Fibroblast of skin of right biceps (primary cell): ENCODE results near the gene DUSP18.
"Not testable (repeated sequence)": the region's sequence is repeated elsewhere in the genome, so short reads cannot be mapped to it uniquely, and the experiment has no call there.

Experiments
- DNase-seq: peaks from one replicate; pipeline ENCODE4 v3.0.0-alpha.2; 2013

DUSP18 gene

DNA sequence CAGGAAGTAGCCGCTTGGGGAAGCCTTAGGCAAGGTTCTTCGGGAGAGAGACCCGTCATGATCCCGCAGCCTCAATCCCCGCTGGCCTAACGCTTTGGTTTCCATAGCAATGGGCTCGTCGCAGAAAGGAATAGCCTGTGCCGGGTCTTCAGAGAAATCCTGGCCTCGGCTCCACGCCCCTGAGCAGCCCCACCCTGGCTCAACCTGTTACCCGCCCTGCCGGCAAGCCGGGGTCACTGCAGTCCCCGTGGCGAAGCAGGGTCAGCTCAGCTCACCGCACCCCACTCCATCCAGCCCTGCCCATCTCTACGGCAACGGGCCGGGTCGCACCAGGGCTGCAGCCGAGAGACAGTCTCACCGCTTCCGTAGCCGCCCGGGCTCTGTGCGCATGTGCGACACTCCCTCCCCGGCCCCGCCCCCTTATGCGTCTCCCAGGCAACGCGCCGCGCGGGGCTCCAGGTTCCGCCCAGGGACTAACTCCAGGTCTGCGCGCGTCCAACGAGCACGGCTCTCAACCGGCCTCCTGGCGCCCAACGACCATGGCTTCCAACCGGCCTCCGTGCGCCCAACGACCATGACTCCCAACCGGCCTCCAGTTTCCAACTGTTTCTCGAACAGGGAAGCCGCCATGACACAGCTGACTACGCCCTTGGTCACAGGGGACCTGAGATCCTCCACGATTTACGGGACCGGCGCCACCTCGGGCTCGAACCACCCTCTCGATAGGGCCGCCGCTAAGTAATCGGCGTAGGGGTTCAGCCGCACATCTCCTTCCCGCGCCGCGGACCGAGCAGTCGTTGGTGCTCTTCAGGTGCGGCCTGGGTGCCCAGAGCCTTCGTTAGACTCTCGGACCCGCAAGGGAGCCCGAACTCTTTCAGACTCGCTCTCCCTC lies at the start of gene DUSP18:
Gene DUSP18, minus strand, starts transcription at position 382 of the 892 bp plus-strand sequence. CDS start 3,872 bp downstream, outside the sequence.
- DNase-seq = peak; percentile 88

DNA sequence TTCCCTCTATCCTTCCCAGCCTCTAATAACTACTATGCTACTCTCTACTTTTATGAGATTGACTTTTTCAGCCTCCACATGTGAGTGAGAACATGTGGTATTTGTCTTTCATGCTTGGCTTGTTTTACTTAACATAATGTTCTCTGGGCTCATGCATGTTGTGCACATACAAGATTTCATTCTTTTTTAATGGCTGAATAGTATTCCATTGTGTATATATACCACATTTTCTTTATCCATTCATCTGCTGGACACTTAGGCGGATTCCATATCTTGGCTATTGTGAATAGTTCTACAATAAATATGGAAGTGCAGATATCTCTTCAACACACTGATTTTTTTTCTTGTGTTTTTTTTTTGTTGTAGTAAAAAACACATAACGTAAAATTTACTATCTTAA lies 46.4 kb upstream of the DUSP18 start:
- DNase-seq = no peak

DNA sequence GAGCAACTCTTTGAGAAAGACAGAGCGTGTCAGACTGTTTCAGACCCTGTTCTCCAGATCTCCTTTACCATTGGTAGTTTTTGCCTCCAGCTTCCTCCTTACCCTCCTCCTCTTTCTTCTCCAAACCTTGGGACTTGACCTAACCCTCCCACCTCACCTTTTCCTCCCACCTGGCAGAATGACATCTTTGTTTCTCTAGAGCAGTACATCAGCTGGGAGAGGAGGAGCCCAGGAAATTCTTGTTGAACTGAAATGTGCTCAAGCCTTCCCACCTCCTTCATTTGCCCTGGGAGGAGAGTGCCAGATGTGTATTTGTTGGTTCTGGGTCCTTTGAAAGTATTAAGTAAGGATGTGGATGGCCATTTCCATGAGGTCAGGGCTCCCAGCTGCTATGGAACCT lies 44.4 kb upstream of the DUSP18 start:
- no peak for DNase-seq

DNA sequence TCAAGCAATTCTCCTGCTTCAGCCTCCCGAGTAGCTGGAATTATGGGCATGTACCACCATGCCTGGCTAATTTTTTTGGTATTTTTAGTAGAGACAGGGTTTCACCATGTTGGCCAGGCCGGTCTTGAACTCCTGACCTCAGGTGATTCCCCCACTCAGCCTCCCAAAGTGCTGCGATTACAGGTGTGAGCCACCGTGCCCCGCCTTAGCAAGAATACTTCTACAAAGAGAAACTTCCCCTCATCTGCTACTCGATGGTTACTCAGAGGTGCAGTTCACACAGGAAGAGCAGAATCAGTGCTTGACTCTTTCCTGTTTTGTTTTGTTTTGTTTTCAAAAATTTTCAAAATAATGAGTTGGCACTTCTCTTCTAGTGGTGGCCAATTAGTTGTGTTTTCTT lies 42.3 kb upstream of the DUSP18 start:
- DNase-seq = not testable (repeated sequence)

DNA sequence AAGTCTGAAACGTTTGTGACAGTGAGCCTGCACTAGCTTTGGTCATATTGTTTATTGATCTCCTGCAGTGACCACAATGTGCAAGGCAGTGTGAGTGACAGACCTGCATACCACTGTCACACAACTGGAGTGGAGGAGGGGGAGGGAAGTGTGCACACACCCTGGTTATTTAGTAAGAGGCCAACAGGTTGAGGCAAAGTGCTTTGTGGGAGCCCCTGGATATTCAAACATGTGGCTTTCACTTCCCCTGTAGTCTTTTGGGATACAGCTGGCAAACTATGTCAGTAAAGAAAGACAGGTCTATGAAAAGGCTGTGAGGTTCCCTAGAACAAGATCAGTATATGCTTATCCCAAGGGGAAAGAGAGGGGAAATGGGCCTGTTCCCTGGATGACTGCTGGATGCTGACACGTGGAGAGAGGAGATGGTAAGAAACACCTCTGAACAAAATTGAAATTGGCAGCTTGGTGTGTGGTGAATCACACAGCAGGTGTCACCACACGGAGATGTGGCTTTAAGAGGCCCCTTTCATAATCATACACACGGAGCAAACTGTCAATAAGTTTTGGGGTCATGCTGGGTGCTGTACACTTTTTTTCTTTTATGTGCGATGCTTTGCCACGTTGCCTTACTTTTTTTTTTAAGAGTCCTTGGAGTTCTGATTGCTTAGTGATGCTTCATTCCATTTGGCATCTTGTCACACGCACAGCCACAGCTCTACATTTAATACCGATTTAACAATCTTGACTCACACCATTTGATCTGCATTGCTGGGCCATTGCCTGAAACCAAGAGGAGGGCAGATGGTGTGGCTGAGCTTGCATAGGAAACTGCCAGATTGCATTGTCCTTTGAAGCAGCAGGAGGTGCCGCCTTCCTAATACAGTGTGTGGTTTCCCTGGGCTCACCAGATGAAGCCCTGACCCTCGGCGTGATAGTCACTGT lies 38.3 kb upstream of the DUSP18 start:
- peak; percentile 88 for DNase-seq

DNA sequence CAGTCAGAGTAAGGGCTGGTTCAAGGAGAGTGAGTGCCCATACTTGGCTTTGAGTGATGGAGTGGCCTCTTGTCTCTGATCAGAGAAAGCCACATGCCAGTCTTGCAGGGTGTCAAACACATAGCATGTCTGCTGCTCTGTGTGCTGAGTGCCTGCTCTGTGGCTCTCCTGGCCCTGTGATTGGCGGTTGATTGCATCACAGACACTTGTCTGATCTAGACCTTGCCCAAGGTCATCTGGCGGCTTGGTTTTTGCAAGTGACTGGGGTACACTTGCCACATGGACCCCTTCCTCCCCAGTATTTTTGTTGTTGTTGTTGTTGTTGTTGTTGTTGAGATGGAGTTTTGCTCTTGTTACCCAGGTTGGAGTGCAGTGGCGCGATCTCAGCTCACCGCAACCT lies 37.3 kb upstream of the DUSP18 start:
- DNase-seq = no peak

DNA sequence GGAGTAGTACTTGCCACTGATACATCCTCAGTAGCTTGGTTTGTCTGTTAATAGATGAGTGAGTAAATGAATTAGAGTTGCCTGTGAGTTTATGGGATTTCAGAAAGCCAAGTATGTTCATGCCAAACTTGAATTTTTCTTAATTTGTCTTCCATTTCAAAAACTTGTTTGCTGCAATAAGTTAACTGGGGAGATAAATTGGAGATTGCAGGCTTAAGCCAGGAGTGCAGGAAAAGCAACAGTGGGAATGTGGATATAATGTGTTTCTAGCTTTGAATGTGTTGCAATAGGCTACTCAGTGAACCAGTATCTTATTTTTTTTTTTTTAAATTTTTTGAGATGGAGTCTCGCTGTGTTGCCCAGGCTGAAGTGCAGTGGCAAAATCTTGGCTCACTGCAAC lies 35.2 kb upstream of the DUSP18 start:
- DNase-seq = no peak

DNA sequence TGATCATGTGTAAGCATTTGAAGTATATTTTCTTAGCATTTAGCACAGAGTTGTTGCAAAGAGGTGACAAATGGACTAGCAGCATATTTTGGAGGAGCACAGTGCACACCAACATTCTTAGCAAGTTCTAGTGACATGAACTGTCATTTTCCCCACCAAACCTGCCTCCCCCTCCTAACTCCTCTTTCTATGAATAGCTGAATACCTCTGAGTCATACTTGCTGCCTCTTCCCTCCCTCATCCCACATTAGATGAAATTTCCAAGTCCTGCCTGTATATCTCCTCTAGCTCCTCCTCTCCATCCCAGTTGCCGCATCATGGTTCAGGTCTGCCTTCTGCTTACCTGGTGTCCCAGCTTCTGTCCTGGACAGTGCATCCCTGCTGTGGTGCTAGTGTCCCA lies 34.2 kb upstream of the DUSP18 start:
- peak; percentile 67 for DNase-seq

DNA sequence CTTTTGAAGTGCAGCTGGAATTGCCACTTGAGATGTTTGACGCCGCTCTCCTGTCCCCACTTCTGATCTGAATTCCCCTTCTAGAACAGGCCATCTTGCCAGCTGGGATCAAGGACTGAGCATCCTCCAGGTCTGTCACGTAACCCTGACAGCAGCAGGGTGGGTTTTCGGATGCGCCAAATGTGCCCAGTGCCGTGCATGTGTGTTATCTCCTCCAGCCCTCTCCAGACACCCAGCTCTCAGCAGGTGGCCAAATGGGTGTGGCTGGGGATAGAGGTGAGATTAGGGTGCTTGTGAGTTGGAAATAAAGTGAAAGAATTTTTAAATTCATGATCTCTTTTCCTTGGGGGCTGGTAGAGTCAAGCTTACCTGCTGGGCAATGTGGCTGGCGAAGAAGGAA lies 30.3 kb upstream of the DUSP18 start:
- DNase-seq = no peak

DNA sequence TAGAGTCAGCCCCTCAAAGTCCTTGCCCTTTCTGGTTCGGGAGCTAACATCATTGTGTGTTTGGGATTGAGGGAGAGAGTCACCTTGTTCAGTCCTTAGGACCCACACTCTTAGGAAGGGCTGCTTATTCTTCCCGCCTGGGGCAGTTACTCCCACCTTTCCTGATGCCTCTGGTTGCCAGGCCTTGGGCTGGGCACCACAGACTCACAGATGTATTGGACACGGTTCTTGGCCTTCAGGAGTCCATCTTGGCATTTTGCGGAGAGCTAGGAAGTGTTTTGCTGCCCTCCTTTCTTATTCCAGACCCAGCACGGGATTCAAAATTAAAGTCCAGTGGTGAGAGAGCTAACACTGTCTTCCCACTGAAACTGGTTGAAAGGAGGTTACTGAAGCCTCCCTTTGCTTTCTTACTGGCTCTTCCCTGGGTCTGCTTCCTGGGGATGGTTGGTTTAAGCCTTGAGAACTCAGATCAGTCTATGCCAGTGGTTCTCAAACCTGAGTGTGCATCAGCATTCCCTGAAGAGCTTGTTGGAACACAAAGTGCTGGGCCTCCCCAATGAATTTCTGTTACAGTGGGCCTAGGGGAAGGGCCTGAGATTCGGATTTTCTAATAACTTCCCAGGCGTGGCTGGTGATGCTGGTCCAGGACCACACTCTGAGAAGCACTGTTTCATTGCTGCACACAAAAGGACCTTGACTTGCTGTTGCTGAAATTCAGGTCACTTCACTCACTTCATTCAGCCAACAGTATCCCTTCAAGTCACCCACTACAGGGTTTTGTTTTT lies 28.4 kb upstream of the DUSP18 start:
- no peak for DNase-seq

DNA sequence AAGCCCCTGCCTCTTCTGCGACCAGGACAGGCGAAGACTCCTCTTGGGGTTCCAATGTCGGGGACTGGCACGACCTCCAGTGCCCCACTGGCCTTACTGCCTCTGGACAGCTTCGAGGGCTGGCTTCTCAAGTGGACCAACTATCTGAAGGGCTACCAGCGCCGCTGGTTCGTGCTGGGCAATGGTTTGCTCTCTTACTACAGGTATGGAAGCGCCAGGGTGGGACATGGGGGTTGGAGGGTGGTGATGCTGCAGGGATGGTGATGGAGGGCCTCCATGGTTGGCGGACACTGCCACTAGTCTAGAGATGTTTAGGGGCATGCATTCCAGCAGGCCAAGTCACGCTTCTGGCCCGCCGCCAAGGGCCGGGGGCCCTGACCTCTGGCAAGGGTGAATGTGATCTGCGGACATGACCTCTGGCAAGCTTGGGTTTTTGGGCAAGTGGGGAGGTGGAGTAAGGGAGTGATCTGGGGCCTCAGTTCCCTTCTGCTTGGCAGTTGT lies 27.7 kb upstream of the DUSP18 start:
- DNase-seq = no peak

DNA sequence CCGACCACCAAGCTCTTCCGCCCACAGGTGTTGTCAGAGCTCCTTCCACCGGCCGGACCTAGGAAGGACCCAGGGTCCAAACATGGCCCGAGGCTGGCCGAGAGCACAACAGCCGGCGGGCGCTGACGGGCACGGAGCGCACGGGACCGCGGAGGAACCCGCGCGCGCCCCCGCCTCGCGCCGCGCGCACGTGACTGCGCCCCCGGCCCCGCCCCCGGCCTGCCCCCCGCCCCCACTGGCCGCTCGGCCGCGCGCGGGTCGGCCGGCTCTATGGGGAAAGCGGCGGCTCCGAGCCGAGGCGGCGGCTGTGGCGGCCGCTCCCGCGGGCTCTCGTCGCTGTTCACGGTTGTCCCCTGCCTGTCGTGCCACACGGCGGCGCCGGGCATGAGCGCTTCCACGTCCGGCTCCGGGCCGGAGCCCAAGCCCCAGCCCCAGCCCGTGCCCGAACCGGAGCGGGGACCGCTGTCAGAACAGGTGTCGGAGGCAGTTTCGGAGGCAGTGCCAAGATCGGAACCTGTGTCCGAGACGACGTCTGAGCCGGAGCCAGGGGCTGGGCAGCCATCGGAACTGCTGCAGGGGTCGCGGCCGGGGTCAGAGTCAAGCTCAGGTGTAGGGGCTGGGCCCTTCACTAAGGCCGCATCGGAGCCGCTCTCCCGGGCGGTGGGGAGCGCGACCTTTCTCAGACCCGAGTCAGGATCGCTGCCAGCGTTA lies 27.1 kb upstream of the DUSP18 start, which contains the start of gene OSBP2:
Gene OSBP2, plus strand, starts transcription at position 235 of the 711 bp plus-strand sequence. Its CDS starts 36 bp downstream, at position 271.
- DNase-seq = peak; percentile 10

DNA sequence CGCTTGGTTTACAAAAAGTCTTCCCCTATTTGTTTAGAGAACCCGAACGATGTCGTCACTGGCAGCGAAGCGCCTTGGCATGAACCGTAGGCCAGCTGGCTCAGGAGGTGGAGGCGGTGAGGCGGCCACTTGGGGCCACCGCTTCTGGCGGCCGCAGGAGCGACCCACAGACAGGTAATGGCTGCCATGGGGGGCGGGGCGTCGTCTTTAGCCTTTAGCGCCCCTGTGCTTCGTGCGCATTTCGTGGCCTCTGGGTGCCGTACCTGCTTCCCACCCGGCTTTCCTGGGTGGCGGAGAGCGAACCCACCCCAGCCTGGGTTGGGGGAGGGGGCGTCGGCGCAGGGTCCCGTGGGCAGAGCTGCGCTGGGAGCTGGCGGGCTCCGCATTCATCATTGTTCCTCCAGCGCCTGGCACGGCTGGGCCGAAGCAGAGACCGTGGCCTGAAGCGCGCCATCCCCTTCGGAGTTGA lies 26.5 kb upstream of the DUSP18 start:
- DNase-seq = peak; percentile 18

DNA sequence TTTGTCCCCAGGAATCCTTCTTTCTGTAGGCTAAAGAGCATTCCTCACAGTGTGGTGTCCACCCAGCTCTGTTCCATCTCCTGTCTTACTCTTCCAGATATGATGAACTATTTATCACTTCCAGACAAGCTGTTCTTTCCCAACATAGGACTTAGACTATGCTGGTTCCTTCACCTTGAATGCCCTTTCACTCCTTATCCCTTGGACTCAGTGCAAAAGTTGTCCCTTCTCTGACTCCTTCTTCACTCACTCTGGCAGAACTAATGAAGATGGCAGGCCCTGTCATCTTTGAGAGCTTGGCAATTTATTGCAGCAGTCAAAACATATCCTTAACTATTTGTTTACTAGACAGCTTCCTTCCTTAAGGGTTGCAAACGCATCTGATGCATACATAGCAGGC lies 23.5 kb upstream of the DUSP18 start:
- no peak for DNase-seq

DNA sequence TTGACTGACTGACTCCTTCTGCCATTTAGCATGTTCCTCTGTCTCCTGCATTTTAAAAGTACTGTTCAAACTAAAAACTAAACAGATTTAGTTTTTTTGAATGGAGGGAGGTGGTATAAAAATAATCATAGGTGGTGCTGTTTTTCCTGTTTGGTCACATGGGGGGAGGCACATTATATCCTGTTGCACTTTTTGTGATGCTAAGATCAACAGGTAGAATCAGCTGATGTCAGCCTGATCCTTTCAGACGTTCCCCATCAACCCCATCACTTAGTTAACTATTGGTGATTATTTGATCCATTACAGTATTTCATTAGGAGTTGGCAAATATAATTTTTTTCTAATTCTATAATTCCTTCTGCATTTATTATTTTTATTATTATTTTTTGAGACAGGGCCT lies 21.9 kb upstream of the DUSP18 start:
- no peak for DNase-seq

DNA sequence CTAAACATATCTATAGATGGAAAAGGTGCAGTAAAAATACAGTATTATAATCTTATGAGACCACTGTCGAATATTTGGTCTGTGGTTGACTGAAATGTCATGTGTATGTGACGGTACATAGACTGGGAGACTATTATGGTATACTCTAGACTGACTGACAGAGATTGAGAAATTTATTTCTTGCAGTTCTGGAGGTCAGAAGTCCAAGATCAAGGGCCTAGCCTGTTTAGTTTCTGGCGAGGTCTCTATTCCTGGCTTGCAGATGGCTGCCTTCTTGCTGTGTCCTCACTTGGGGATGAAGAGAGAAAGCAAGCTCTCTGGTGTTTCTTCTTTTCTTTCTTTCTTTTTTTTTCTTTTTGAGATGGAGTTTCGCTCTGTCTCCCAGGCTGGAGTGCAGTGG lies 19.7 kb upstream of the DUSP18 start:
- no peak for DNase-seq

DNA sequence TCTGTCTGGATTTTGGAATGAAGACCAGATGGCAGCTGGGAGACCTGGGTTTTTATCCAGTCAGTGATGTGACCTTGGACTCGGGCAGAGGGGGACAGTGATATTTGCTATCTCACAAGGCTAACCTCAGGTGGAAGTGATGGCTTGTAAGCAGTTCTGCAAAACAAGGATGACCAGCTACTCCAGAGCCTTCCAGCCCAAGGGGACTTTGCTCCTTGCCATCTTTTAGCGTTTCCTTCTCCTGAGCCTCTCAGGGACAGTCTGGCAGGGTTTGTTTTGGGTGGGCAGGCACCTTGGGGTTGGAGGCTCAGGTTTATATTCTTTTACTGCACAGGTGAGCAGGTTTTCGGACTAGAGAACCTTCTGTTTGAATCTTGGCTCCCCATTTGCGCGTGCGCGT lies 17.5 kb upstream of the DUSP18 start:
- DNase-seq = no peak

DNA sequence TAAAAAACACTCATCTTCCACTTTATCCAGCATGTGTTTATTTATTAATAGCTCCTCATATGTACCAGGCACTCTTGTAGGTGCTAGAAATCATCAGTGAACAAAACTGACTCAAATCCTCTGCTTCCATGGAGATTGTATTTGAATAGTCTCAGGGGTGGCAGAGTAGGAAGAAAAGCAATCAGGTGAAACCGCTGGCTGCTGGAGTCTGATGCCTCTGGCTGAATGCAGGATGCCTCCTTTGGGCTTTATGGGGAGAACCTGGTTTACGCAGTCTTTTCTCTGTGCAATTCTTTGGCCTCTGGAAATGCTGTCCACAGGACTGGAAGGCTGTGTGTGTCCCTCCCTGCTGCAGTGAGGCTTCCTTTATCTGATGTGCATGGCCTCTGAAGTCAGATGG lies 14.2 kb upstream of the DUSP18 start:
- DNase-seq = no peak

DNA sequence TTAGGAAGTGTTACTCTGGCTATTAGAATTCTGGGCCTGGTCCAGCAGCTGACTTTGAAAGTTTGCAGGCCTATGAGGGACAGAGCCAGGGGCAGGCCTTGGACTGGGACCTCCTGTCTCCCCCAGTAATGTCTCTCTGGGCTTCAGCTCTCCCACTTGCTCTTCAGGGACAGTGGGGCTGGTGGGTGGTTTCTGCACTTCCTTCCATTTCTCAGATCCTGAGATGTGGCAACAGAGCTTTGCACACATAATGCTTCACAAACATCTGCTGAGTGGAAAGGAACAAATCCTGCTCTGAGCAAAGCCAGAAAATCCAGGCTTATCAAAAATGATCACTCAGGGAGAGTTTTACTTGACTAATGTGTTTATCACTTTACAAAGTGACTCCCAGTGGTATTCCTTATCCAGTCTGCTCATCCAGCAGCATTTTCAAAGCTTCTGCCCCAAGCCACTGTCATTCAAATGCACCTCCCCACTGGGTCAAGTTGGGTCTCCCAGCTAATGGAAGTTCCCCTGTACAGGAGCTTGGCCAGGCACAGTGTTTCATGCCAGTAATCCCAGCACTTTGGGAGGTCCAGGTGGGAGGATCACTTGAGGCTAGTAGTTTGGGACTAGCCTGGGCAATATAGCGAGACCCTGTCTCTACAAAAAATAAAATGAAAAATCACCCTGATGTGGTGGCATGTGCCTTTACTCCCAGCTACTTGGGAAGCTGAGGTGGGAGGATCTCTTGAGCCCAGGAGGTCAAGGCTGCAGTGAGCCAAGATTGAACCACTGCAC lies 13.5 kb upstream of the DUSP18 start:
- no peak for DNase-seq

DNA sequence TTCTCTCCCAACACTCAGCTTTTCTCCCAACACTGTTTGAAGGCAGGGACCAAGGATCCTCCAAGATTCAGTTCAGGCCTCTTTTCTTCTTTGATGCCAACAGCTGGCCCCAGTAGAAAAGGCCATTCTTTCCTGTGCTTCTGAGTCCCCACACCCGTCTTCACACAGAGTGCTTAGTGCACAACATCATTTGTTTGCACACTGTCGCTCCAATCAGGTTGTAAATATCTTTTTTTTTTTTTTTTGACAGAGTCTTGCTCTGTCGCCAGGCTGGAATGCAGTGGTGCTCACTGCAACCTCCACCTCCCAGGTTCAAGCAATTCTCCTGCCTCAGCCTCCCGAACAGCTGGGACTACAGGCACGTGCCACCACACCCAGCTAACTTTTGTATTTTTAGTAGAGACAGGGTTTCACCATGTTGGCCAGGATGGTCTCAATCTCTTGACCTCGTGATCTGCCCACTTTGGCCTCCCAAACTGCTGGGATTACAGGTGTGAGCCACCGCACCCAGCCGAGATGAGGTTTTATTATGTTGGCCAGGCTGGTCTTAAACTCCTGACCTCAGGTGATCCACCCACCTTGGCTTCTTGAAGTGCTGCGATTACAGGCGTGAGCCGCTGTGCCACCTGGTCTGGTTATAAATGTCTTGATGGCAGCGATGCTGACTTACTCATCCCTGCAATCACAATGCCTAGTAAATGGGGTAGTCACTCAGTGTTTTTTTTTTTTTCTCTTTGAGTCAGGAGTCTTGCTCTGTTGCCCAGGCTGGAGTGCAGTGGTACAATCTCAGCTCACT lies 12.4 kb upstream of the DUSP18 start:
- DNase-seq = not testable (repeated sequence)
